GM18502 (cell line): ENCODE data around the gene TPST1.
"Not testable (repeated sequence)": the region's sequence is repeated elsewhere in the genome, so short reads cannot be mapped to it uniquely, and the experiment has no call there.

Source experiments
- ATAC-seq: cut with Tn5 transposase; IDR thresholded peaks from one replicate; pipeline ENCODE4 v1.9.1; 2021; ENCODE audit warnings: mild to moderate bottlenecking; ENCODE audit not compliant: unreplicated experiment, poor library complexity

TPST1 gene

GRCh38 chr7:66323114-66323796 lies 118.1 kb downstream of the TPST1 start:
- no peak for ATAC-seq

DNA sequence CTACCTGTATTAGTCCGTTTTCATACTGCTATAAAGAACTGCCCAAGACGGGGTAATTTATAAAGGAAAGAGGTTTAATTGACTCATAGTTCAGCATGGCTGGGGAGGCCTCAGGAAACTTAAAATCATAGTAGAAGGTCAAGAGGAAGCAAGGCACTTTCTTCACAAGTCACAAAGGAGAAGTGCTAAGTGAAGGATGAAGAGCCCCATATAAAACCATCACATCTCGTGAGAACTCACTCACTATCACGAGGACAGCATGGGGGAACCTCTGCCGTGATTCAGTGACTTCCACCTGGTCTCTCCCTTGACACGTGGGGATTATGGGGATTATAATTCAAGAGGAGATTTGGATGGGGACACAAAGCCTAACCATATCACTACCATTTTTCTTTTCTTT lies 119.9 kb downstream of the TPST1 start:
- not testable (repeated sequence) for ATAC-seq

- no peak for ATAC-seq
Observed at GRCh38 chr7:66326501-66327215, 121.5 kb downstream of the TPST1 start.

GRCh38 chr7:66330961-66331360 lies 125.8 kb downstream of the TPST1 start:
- ATAC-seq: no peak

GRCh38 chr7:66331883-66332282 lies 126.7 kb downstream of the TPST1 start:
- ATAC-seq: no peak

DNA sequence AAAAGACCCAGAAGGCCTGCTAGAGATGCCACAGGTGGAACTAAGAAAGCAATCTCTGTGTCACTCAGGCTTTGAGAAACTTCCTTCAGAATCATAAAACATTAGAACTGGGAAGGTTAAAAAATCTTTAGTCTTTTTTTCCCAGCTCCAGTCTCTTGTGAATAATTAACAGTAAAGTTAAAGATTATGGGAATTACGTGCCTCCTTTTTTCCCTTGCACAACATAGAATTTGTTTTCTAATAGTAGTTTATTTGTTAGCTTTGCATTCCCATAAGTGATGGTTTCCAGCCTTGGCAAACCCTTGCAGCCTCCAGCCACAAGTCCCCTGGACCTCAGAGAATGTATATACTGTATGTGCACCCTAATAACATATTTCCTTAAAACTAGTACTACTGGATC lies 128.3 kb downstream of the TPST1 start:
- no peak for ATAC-seq

GRCh38 chr7:66335318-66335717 lies 130.2 kb downstream of the TPST1 start:
- ATAC-seq: no peak

GRCh38 chr7:66336760-66337159 lies 131.6 kb downstream of the TPST1 start:
- ATAC-seq: no peak

DNA sequence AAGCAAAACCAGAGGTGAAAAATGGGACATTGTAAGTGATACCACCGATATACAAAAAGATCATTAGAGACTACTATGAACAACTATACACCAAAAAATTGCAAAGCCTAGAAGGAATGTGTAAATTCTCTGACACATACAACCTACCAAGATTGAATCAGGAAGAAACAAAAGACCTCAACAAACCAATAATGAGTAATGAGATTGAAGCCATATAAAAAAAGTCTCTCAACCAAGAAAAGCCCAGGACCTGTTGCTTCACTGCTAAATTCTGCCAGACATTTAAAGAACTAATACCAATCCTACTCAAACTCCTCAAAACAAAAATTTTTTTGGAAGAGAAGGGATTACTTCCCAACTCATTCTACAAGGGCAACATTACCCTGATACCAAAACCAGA lies 134.0 kb downstream of the TPST1 start:
- no peak for ATAC-seq

GRCh38 chr7:66344166-66344565 lies 139.0 kb downstream of the TPST1 start:
- ATAC-seq: no peak

- ATAC-seq: no peak
Observed at GRCh38 chr7:66348531-66348930, 143.4 kb downstream of the TPST1 start.

DNA sequence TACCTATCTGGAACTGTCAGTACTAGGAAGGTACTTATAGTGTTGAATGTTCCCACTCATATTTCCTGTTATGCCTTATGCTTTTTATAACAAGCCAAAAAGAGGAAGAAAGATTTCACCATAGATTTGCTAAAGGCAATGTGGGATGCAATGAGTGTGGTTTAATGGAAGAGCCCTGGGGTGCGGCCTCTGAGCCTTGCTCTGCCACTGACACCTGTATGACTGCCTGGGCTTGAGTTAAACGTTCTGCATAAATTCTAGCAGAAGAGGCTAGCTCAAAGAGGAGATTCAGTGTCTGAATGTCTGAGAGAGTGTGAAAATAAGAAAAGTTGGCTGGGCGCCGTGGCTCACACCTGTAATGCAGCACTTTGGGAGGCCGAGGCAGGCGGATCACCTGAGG lies 143.8 kb downstream of the TPST1 start:
- no peak for ATAC-seq

GRCh38 chr7:66352071-66352470 lies 146.9 kb downstream of the TPST1 start:
- ATAC-seq: no peak

GRCh38 chr7:66353547-66353946 lies 148.4 kb downstream of the TPST1 start:
- no peak for ATAC-seq

GRCh38 chr7:66355756-66356155 lies 150.6 kb downstream of the TPST1 start:
- ATAC-seq: no peak

GRCh38 chr7:66356277-66356721 lies 151.2 kb downstream of the TPST1 start:
- ATAC-seq: no peak

DNA sequence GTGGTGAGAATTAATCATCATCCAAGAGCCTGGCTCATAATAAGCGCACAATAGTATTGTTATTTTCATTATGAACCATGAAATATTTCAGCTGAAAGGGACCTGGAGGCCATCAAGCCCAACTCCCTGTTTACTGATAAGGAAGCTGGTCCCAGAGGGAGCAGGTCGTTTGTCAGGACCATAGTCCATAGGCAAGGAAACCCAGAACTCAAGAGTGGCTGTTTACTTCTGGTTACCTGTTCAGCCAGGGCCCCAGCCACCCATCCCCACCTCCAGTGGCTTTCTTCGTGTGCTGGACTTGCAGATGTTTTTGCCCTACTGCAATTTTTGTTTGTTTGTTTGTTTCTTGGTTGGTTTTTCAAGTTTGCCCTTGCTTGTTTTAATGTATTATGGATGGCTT lies 152.0 kb downstream of the TPST1 start:
- no peak for ATAC-seq

DNA sequence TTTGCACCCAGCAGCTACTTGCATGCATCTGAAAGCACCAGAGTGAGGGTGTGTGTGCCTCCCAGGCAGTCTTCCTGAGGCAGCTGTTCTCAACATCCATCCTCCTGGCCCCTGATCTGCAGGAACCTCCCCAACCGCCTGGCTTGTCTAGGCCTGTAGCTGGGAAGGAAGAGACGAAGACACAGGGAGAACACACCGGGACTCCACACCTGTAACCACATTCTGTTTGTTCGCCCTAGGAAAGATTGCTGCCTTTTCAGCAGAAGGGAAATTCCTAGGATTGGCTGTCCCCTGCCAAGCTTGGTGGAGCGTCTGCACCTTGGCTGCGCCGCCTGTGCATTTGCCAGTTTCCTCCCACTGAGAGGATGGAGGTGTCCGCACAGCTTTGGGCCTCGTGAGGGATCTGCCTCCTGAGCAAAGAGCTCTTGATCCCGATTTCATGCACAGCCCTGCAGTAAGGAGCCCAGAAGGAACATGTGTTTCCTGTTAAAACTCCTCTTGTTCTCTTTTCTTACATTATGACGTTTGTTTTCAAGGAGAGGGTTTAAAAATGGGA lies 154.6 kb downstream of the TPST1 start:
- ATAC-seq: no peak

GRCh38 chr7:66362136-66362535 lies 157.0 kb downstream of the TPST1 start:
- no peak for ATAC-seq

GRCh38 chr7:66363635-66364034 lies 158.5 kb downstream of the TPST1 start:
- no peak for ATAC-seq

DNA sequence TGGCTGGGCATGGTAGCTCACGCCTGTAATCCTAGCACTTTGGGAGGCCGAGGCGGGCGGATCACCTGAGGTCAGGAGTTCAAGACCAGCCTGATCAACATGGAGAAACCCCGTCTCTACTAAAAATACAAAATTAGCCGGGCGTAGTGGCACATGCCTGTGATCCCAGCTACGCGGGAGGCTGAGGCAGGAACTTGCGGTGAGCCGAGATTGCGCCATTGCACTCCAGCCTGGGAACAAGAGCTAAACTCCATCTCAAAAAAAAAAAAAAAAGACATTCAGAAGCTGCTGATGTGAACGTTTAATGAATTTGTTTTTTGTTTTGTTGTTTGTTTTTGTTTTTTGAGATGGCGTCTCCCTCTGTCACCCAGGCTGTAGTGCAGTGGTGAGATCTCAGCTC lies 159.9 kb downstream of the TPST1 start:
- ATAC-seq: not testable (repeated sequence)
